OCI-LY1 (cell line): Measurements from ENCODE around the gene CACNA1C.
A peak's percentile ranks its signal among the peaks of the same experiment; 100 is the strongest.

Source experiments
- H2AFZ ChIP-seq: fragments of 200-600 bp; sonication (generic), shearing (Covaris generic); 2 replicates; pipeline ENCODE4 v1.6.0; 2014; ENCODE audit warnings: antibody characterized with exemption, mild to moderate bottlenecking, low read length
- H3F3A ChIP-seq: fragments of 200-600 bp; sonication (generic), shearing (Covaris generic); 2 replicates; pipeline ENCODE4 v1.6.0; 2014; ENCODE audit warnings: mild to moderate bottlenecking, antibody characterized with exemption, low read length, moderate library complexity; ENCODE audit not compliant: insufficient read depth
- H3K27ac ChIP-seq: fragments of 200-600 bp; sonication (generic); 2 replicates; pipeline ENCODE4 v1.5.1; 2014; ENCODE audit warnings: low read length, mixed run types, mild to moderate bottlenecking, low read depth; ENCODE audit not compliant: poor library complexity, severe bottlenecking
- H3K27me3 ChIP-seq: fragments of 200-600 bp; sonication (generic); 2 replicates; pipeline ENCODE4 v1.6.0; 2014; ENCODE audit warnings: antibody characterized with exemption, mild to moderate bottlenecking, low read length, moderate library complexity; ENCODE audit not compliant: insufficient read depth
- H3K36me3 ChIP-seq: fragments of 200-600 bp; sonication (generic); 2 replicates; pipeline ENCODE4 v1.6.1; 2014; ENCODE audit warnings: mild to moderate bottlenecking, antibody characterized with exemption, low read length, moderate library complexity, mixed read lengths; ENCODE audit not compliant: insufficient read depth
- H3K4me1 ChIP-seq: fragments of 200-600 bp; sonication (generic); 2 replicates; pipeline ENCODE4 v1.5.1; 2014; ENCODE audit warnings: mild to moderate bottlenecking, low read length, moderate library complexity; ENCODE audit not compliant: insufficient read depth, severe bottlenecking
- H3K4me2 ChIP-seq: fragments of 200-600 bp; sonication (generic), shearing (Covaris generic); 2 replicates; pipeline ENCODE4 v1.6.1; 2014; ENCODE audit warnings: low read length
- H3K4me3 ChIP-seq: fragments of 200-600 bp; sonication (generic); 2 replicates; pipeline ENCODE4 v1.5.1; 2014; ENCODE audit warnings: low read length, low read depth, mild to moderate bottlenecking, mixed read lengths; ENCODE audit not compliant: poor library complexity, severe bottlenecking
- H3K79me2 ChIP-seq: fragments of 200-600 bp; shearing (Covaris generic); 2 replicates; pipeline ENCODE4 v1.6.1; 2016; ENCODE audit warnings: mixed run types, low read length, mixed read lengths; ENCODE audit not compliant: insufficient read depth
- H3K9ac ChIP-seq: fragments of 200-600 bp; sonication (generic), shearing (Covaris generic); 2 replicates; pipeline ENCODE4 v1.6.1; 2014; ENCODE audit warnings: mild to moderate bottlenecking, low read length, mixed read lengths
- H3K9me2 ChIP-seq: fragments of 200-600 bp; sonication (generic), shearing (Covaris generic); 2 replicates; pipeline ENCODE4 v1.6.1; 2014; ENCODE audit warnings: low read depth, mild to moderate bottlenecking, low read length, mixed read lengths
- H3K9me3 ChIP-seq: fragments of 200-600 bp; shearing (Covaris generic); 2 replicates; pipeline ENCODE4 v1.6.1; 2014; ENCODE audit warnings: low read length, mixed read lengths
- H4K20me1 ChIP-seq: fragments of 200-600 bp; sonication (generic), shearing (Covaris generic); 2 replicates; pipeline ENCODE4 v1.6.0; 2016; ENCODE audit warnings: mild to moderate bottlenecking, low read length; ENCODE audit not compliant: insufficient read depth
- EZH2 ChIP-seq: fragments of 200-600 bp; sonication (generic), shearing (Covaris generic); IDR thresholded peaks from 2 replicates; pipeline ENCODE4 v1.8.0; 2017; ENCODE audit warnings: borderline replicate concordance, mixed run types, mild to moderate bottlenecking, antibody characterized with exemption, low read length, moderate library complexity, mixed read lengths
- TF ChIP-seq, protein P1 (sequence below): fragments of 200-600 bp; sonication (generic), shearing (Covaris generic); IDR thresholded peaks from 2 replicates; pipeline ENCODE4 v1.5.1; 2017; ENCODE audit warnings: mild to moderate bottlenecking, antibody characterized with exemption, low read length, moderate library complexity, mixed read lengths

Gene CACNA1C

DNA sequence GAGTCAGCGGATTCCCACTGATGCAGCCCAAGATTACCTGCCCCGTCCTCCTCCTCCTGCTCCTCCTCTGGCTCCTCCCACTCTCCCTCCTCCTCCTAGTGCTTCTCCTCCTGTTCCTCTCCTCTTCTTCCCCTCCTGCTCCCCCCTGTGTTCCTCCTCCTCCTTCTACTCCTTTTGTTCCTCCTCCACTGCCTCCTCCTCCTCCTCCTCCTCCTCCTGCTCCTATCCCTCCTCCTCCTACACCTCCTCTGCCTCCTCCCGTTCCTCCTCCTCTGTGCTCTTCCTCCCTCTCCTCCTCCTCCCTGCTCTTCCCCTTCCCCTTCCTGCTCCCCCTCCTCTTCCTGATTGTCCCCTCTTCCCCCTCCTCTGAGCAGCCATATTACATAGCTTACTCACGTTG, 141.3 kb downstream of the CACNA1C start:
- Histone ChIP-seq H3K9ac (no peak overlapping the region; the same call in 1 of the 2 replicates), H3F3A (no peaks in the 10 kb centered on the region), H3K4me2 (peak overlapping the region; percentile 9; the same call in 1 of the 2 replicates), H4K20me1 (no peaks in the 10 kb centered on the region), H3K27ac (peak overlapping the region; percentile 58), H3K4me3 (no peak overlapping the region), H3K4me1 (peaks cover 93% of the 10 kb centered on the region), H3K27me3 (no peaks in the 10 kb centered on the region), H3K36me3 (peaks cover 34% of the 10 kb centered on the region), H3K9me2 (no peaks in the 10 kb centered on the region), H3K79me2 (peaks cover 4% of the 10 kb centered on the region), H3K9me3 (no peaks in the 10 kb centered on the region), H2AFZ (no peak overlapping the region)
- TF ChIP-seq EZH2 = no peak
- TF ChIP-seq, protein P1, sequence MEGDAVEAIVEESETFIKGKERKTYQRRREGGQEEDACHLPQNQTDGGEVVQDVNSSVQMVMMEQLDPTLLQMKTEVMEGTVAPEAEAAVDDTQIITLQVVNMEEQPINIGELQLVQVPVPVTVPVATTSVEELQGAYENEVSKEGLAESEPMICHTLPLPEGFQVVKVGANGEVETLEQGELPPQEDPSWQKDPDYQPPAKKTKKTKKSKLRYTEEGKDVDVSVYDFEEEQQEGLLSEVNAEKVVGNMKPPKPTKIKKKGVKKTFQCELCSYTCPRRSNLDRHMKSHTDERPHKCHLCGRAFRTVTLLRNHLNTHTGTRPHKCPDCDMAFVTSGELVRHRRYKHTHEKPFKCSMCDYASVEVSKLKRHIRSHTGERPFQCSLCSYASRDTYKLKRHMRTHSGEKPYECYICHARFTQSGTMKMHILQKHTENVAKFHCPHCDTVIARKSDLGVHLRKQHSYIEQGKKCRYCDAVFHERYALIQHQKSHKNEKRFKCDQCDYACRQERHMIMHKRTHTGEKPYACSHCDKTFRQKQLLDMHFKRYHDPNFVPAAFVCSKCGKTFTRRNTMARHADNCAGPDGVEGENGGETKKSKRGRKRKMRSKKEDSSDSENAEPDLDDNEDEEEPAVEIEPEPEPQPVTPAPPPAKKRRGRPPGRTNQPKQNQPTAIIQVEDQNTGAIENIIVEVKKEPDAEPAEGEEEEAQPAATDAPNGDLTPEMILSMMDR = no peak

DNA sequence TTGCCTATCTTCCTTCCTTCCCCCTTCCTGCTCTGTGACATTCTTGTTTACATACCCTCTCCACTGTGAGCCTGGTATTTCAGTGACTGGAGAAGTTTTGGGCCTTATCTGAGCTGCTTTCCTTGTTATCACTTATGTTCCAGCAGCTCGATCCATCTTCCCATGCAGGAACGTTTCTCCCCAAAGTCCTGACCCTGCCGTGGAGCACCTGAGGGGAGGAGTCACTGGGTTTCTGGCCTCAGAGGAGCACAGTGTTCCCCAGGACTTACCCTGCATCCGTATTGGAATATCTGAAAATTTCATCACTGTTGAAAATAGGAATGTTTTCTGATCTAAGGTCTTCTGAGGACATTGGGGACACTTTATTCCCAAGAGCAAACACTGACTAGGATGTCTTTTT, 141.8 kb downstream of the CACNA1C start:
- peak overlapping the region; percentile 58 for H3K27ac ChIP-seq
- no peaks in the 10 kb centered on the region for H3K9me2 ChIP-seq
- H2AFZ ChIP-seq = no peak overlapping the region
- H3K27me3 ChIP-seq = no peaks in the 10 kb centered on the region
- no peak overlapping the region for H3K4me3 ChIP-seq
- H3K79me2 ChIP-seq = no peaks in the 10 kb centered on the region
- H3K36me3 ChIP-seq = peaks cover 28% of the 10 kb centered on the region
- peak overlapping the region; percentile 3; the same call in 1 of the 2 replicates for H3K9ac ChIP-seq
- peaks cover 88% of the 10 kb centered on the region for H3K4me1 ChIP-seq
- no peak for TF ChIP-seq EZH2
- TF ChIP-seq, protein P1 = no peak
- H4K20me1 ChIP-seq = no peaks in the 10 kb centered on the region
- H3K9me3 ChIP-seq = no peaks in the 10 kb centered on the region
- H3K4me2 ChIP-seq = peak overlapping the region; percentile 9; the same call in 1 of the 2 replicates
- no peaks in the 10 kb centered on the region for H3F3A ChIP-seq

DNA sequence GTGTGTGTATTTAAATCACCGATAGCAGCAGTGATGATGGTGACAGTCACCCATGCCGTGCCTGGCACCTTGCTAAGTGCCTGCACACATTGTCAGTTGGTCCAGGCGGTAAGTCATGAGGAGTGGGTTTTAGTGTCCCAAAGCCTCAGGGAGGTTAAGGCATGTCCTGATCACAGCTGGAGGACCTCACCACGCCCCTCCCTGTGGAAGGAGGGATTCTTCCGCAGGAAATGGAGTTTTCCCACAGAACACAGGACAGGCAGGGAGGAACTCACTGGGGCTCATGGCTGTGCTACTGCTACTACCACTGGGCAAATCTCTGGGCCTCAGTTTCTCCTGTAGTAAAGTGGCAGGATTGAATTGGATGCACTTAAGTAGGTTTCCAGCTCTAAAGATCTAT, 142.3 kb downstream of the CACNA1C start:
- Histone ChIP-seq H3K27me3 (no peaks in the 10 kb centered on the region), H3K79me2 (no peaks in the 10 kb centered on the region), H3K4me1 (peaks cover 83% of the 10 kb centered on the region), H3K4me3 (no peak overlapping the region), H4K20me1 (no peaks in the 10 kb centered on the region), H3F3A (no peaks in the 10 kb centered on the region), H3K27ac (peak overlapping the region; percentile 58), H3K9ac (no peak overlapping the region), H3K9me2 (no peaks in the 10 kb centered on the region), H3K4me2 (no peak overlapping the region), H3K9me3 (no peaks in the 10 kb centered on the region), H2AFZ (no peak overlapping the region), H3K36me3 (peaks cover 23% of the 10 kb centered on the region)
- TF ChIP-seq, protein P1 = no peak
- TF ChIP-seq EZH2 = no peak
